OCI-LY3 (cell line): ENCODE measurements around the gene EIF4E.

Source experiments
- H2AFZ ChIP-seq: fragments of 200-600, 300-600 bp; shearing (Covaris generic); 2 replicates; pipeline ENCODE4 v1.6.0; 2014; ENCODE audit warnings: antibody characterized with exemption, low read depth, low read length
- H3K27ac ChIP-seq: fragments of 200-600, 300-600 bp; sonication (generic); 2 replicates; pipeline ENCODE4 v1.5.1; 2014; ENCODE audit warnings: mild to moderate bottlenecking, low read length, moderate library complexity, mixed read lengths
- H3K27me3 ChIP-seq: fragments of 200-600, 300-600 bp; sonication (generic); 2 replicates; pipeline ENCODE4 v1.6.1; 2014; ENCODE audit warnings: low read depth, low read length, mixed read lengths
- H3K36me3 ChIP-seq: fragments of 200-600, 300-600 bp; sonication (generic); replicated peaks from 2 replicates; pipeline ENCODE3; 2014; ENCODE audit warnings: low read depth, low read length, mixed read lengths
- H3K4me1 ChIP-seq: fragments of 300-600, 200-600 bp; sonication (generic); 2 replicates; pipeline ENCODE4 v1.6.1; 2014; ENCODE audit warnings: low read length, mixed read lengths
- H3K4me2 ChIP-seq: fragments of 200-600, 300-600 bp; sonication (generic); 2 replicates; pipeline ENCODE4 v1.6.1; 2014; ENCODE audit warnings: low read length, mixed read lengths
- H3K4me3 ChIP-seq: fragments of 300-600, 200-600 bp; sonication (generic); 2 replicates; pipeline ENCODE4 v1.5.1; 2014; ENCODE audit warnings: antibody characterized with exemption, mild to moderate bottlenecking, low read length, moderate library complexity
- H3K79me2 ChIP-seq: fragments of 300-600, 200-600 bp; shearing (Covaris generic); 2 replicates; pipeline ENCODE4 v1.6.1; 2014; ENCODE audit warnings: mild to moderate bottlenecking, low read length, mixed read lengths
- H3K9ac ChIP-seq: fragments of 300-600, 200-600 bp; shearing (Covaris generic); 2 replicates; pipeline ENCODE4 v1.6.0; 2014; ENCODE audit warnings: mild to moderate bottlenecking, low read length, moderate library complexity
- H3K9me3 ChIP-seq: fragments of 200-600, 300-600 bp; shearing (Covaris generic); 2 replicates; pipeline ENCODE4 v1.6.1; 2014; ENCODE audit warnings: low read length, mixed read lengths; ENCODE audit not compliant: insufficient read depth
- H4K20me1 ChIP-seq: fragments of 200-600, 300-600 bp; sonication (generic); 2 replicates; pipeline ENCODE4 v1.6.1; 2016; ENCODE audit warnings: low read length, mixed read lengths; ENCODE audit not compliant: insufficient read depth
- EZH2phosphoT487 ChIP-seq: fragments of 200-600 bp; shearing (Covaris generic); IDR thresholded peaks from 2 replicates; pipeline ENCODE4 v1.6.1; 2018; ENCODE audit warnings: antibody characterized with exemption, mixed run types, low read depth
- TF ChIP-seq, protein P1 (sequence below): fragments of 200-600, 300-600 bp; sonication (generic); IDR thresholded peaks from 2 replicates; pipeline ENCODE4 v1.5.1; 2014; ENCODE audit warnings: antibody characterized with exemption, low read length, low read depth

Gene EIF4E

DNA sequence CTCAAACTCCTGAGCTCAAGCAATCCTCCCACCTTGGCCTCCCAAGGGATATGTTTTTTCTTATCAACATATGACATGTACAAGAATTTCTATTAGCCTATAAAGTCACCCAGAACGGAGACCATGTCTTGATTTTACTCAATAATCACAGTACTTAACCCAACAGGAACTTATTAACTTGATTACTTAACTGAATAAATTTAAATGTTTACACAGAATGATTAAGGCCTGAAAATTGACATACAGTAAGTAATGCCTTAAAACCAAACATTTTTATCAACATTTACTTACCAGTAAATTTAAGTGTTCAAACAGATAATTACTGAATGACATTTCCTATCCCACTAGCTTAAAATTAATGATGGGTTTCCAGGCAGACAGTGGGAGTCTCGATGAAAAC, 25.4 kb downstream of the EIF4E start:
- Histone ChIP-seq H3K9me3 (no peaks in the 10 kb centered on the region), H3K36me3 (peaks cover 38% of the 10 kb centered on the region), H3K4me2 (no peak overlapping the region), H3K4me1 (peaks cover 4% of the 10 kb centered on the region; the same call in 1 of the 2 replicates), H3K9ac (no peak overlapping the region), H4K20me1 (peaks cover 69% of the 10 kb centered on the region), H3K79me2 (peaks cover 100% of the 10 kb centered on the region), H3K27me3 (no peaks in the 10 kb centered on the region), H3K4me3 (no peak overlapping the region), H2AFZ (no peak overlapping the region), H3K27ac (no peak overlapping the region)
- TF ChIP-seq, protein P1, sequence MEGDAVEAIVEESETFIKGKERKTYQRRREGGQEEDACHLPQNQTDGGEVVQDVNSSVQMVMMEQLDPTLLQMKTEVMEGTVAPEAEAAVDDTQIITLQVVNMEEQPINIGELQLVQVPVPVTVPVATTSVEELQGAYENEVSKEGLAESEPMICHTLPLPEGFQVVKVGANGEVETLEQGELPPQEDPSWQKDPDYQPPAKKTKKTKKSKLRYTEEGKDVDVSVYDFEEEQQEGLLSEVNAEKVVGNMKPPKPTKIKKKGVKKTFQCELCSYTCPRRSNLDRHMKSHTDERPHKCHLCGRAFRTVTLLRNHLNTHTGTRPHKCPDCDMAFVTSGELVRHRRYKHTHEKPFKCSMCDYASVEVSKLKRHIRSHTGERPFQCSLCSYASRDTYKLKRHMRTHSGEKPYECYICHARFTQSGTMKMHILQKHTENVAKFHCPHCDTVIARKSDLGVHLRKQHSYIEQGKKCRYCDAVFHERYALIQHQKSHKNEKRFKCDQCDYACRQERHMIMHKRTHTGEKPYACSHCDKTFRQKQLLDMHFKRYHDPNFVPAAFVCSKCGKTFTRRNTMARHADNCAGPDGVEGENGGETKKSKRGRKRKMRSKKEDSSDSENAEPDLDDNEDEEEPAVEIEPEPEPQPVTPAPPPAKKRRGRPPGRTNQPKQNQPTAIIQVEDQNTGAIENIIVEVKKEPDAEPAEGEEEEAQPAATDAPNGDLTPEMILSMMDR, result no peak
- TF ChIP-seq EZH2phosphoT487, result no peak

DNA sequence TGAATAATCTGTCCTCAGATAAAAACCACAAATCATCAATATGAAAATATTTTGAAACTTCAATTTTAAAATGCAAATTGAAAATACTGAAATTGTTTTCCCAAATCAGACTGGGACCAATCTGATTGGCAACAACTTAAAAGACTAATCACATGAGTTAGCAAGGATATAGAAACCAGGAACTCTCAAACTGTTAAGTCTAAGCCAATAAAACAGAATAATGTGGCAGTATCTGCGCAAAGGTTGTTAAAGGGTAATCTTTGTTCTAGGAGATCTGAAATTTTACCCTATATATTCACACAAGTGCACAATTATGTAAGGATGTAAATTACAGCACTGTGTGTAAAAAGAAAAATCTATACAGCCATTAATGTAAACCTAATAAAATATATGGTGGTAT, 29.7 kb downstream of the EIF4E start:
- H3K79me2 ChIP-seq, result peaks cover 97% of the 10 kb centered on the region
- no peaks in the 10 kb centered on the region for H3K9me3 ChIP-seq
- no peak overlapping the region for H3K4me2 ChIP-seq
- no peak overlapping the region for H3K27ac ChIP-seq
- no peak overlapping the region for H2AFZ ChIP-seq
- no peak overlapping the region for H3K9ac ChIP-seq
- H3K36me3 ChIP-seq, result peaks cover 46% of the 10 kb centered on the region
- H4K20me1 ChIP-seq, result peaks cover 37% of the 10 kb centered on the region
- no peaks in the 10 kb centered on the region for H3K4me1 ChIP-seq
- TF ChIP-seq, protein P1, result no peak
- no peak for TF ChIP-seq EZH2phosphoT487
- H3K4me3 ChIP-seq, result no peak overlapping the region
- H3K27me3 ChIP-seq, result no peaks in the 10 kb centered on the region

DNA sequence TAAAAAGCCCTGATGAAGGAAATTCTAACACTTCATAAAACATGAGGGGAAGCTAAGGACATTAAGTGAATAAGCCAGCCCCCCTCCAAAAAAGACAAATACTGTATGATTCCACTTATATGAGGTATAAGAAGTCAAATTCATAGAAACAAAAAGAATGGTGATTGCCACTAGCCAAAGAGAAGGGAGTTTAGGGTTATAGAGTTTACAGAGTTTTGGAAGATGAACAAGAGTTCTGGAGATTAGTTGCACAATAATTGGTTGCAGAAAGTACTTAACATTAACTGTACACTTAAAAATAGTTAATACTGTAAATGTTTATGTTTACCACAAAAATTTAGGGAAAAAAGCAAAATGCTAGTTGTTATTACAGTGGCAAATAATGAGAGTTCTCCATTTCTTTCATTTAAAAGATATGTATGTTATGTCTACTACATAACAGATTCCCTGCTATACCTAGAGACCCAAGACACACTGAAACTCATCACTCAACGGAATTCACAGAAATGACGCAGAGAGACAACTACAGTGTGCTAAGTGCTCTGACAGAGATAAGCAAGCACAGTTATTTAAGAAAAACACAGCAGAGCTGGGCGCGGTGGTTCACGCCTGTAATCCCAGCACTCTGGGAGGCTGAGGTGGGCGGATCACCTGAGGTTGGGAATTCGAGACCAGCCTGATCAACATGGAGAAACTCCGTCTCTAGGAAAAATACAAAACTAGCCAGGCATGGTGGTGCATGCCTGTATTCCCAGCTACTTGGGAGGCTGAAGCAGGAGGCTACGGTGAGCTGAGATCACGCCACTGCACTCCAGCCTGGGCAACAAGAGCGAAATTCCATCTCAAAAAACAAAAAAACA, 37.2 kb downstream of the EIF4E start:
- Histone ChIP-seq H3K9me3 (no peaks in the 10 kb centered on the region), H3K4me3 (no peak overlapping the region), H2AFZ (no peak overlapping the region), H3K27me3 (no peaks in the 10 kb centered on the region), H3K79me2 (peaks cover 70% of the 10 kb centered on the region), H3K4me1 (no peaks in the 10 kb centered on the region), H3K9ac (no peak overlapping the region), H3K27ac (no peak overlapping the region), H3K4me2 (no peak overlapping the region), H3K36me3 (peaks cover 51% of the 10 kb centered on the region), H4K20me1 (0 out of 2 replicates have a peak, but pooled peaks cover 18% of the 10 kb centered on the region)
- TF ChIP-seq EZH2phosphoT487, result no peak
- TF ChIP-seq, protein P1, result no peak

DNA sequence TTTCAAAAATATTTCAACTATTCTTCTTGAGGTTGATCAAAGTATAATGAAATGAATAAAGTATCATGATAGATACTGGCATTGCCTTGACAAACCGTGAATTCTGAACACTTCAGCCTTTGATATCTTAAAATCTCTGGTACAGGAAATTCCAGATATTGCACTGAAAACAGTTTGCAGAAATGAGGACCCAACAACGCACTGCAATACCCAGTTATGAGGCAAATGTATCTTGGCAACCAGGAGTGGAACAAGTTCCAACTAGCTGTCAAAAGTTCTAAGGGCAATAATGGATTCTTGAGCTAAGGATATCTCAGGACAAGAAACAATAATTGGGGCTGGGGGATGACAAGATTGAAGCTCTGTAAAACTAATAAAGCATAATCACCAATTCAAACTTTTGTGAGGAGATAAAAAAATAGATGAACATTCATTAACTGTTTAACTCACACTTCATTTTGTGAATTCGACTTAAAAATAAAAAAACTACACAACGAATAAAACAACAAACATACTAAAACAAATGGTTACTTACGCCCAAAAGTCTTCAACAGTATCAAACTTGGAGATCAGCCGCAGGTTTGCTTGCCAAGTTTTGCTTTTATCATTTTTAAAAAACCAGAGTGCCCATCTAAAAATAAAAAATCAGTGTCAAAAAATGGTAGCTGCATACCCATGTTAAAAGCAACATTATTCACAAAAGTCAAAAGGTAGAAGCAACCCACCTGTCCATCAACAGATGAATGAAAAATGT, 38.1 kb downstream of the EIF4E start:
- Histone ChIP-seq H3K36me3 (peaks cover 58% of the 10 kb centered on the region), H3K79me2 (peaks cover 63% of the 10 kb centered on the region), H3K4me2 (no peak overlapping the region), H3K9me3 (no peaks in the 10 kb centered on the region), H4K20me1 (0 out of 2 replicates have a peak, but pooled peaks cover 18% of the 10 kb centered on the region), H3K9ac (no peak overlapping the region), H3K27me3 (no peaks in the 10 kb centered on the region), H3K4me1 (no peaks in the 10 kb centered on the region), H2AFZ (no peak overlapping the region), H3K4me3 (no peak overlapping the region), H3K27ac (no peak overlapping the region)
- no peak for TF ChIP-seq EZH2phosphoT487
- TF ChIP-seq, protein P1, result no peak
